Activated CD4-positive, alpha-beta memory T cell treated with anti-CD3 and anti-CD28 coated beads for 36 hours (primary cell): ENCODE results near the gene CACNA1E. TPM values are rescaled to one million over a fixed set of nuclear protein-coding genes. Genes with fewer than 3 reads are reported as not detected.
A peak's percentile ranks its signal among the peaks of the same experiment; 100 is the strongest.

Experiments used
- CTCF ChIA-PET: fragments of 350-600 bp; sonication (Branson Sonifier 250); formaldehyde crosslinking; loops from one replicate; lab custom pipeline; 2021; ENCODE audit warnings: antibody characterized with exemption, inconsistent platforms; lab: Charles Lee
- POLR2A ChIA-PET: fragments of 350-600 bp; sonication (Branson Sonifier 250); formaldehyde crosslinking; loops from one replicate; lab custom pipeline; 2021; ENCODE audit warnings: antibody characterized with exemption; lab: Charles Lee
- DNase-seq: peaks from one replicate; pipeline ENCODE4 v3.0.0-alpha.2; 2020
- H3K27ac Mint-ChIP-seq: one replicate; pipeline ENCODE4 v1.8.0; 2021; ENCODE audit warnings: mixed read lengths
- H3K27me3 Mint-ChIP-seq: one replicate; pipeline ENCODE4 v1.8.0; 2021; ENCODE audit warnings: mixed read lengths
- H3K36me3 Mint-ChIP-seq: one replicate; pipeline ENCODE4 v1.8.0; 2021; ENCODE audit warnings: mixed read lengths
- H3K4me1 Mint-ChIP-seq: one replicate; pipeline ENCODE4 v1.8.0; 2021; ENCODE audit warnings: low read depth, mixed read lengths
- H3K4me3 Mint-ChIP-seq: one replicate; pipeline ENCODE4 v1.8.0; 2021; ENCODE audit warnings: mild to moderate bottlenecking, mixed read lengths
- H3K9me3 Mint-ChIP-seq: one replicate; pipeline ENCODE4 v1.8.0; 2021; ENCODE audit warnings: mixed read lengths
- intact Hi-C: fragments of 100-400 bp; cut with micrococcal nuclease; formaldehyde crosslinking; loops from one replicate; pipeline ENCODE4 v1.15.1; 2023
- total RNA-seq, 2 experiments: library from RNA; stranded (reverse); gene quantifications; one replicate each; pipeline ENCODE4 v1.2.3, GENCODE V29; 2021

The CACNA1E gene
- total RNA-seq, 2 experiments from 2014 or later = not detected

DNA sequence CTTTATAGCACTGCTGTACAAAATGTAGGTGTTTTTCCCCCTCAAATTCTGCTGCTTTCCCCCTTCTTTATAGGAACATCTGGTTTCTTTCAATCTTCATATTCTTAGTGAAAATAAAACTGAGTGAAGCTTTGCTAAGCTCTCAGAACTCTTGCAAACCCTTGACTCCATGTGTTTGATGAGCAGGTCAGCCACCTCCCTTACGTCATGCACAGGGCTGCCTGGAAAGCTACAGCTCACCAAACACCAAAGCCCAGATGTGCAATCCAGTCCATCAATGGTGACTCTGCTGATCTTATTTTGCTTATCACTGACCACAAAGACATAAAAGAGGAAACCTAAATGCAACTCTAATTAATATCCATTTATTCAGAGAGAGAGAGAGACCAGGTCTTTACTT lies 5.5 kb downstream of the CACNA1E start:
- no peak for DNase-seq
- Mint-ChIP-seq H3K4me1 (peaks cover 13% of the 10 kb centered on the region), H3K27ac (no peak overlapping the region), H3K27me3 (peaks cover 71% of the 10 kb centered on the region), H3K36me3 (no peaks in the 10 kb centered on the region), H3K4me3 (no peak overlapping the region), H3K9me3 (no peaks in the 10 kb centered on the region)
- POLR2A ChIA-PET = no interaction called here
- CTCF ChIA-PET = interaction anchor here (1.0 kb wide), 1 partner anchor 592 kb away, joined by 3 read pairs; no protein-coding TSS in a partner anchor
- intact Hi-C loops = no loop called here

DNA sequence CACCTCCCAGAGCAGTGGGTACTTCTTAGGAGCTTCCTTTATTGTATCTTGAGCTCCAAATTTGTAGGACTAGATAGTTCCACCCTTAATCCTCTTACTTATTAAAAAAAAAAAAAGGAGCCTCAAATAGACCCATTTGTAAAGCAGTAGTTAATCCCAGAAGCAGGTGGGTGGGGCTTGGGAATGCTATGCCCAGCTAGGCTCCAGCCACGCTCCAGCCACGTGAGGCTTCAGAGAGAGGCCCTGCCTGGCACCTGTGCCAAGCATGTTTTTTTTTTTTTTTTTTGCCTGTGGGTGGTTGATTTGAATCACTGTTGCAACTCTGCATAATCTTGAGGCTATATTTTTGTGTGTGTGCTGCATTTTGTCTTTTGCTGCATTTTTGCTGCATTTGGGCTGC lies 7.0 kb downstream of the CACNA1E start:
- Mint-ChIP-seq H3K27me3 (peaks cover 61% of the 10 kb centered on the region), H3K36me3 (no peaks in the 10 kb centered on the region), H3K4me3 (no peak overlapping the region), H3K9me3 (no peaks in the 10 kb centered on the region), H3K4me1 (peaks cover 12% of the 10 kb centered on the region), H3K27ac (no peak overlapping the region)
- POLR2A ChIA-PET = no interaction called here
- DNase-seq = no peak
- CTCF ChIA-PET = interaction anchor here (1.3 kb wide), 1 partner anchor 9 kb away, joined by 3 read pairs; no protein-coding TSS in a partner anchor
- intact Hi-C loops = no loop called here

DNA sequence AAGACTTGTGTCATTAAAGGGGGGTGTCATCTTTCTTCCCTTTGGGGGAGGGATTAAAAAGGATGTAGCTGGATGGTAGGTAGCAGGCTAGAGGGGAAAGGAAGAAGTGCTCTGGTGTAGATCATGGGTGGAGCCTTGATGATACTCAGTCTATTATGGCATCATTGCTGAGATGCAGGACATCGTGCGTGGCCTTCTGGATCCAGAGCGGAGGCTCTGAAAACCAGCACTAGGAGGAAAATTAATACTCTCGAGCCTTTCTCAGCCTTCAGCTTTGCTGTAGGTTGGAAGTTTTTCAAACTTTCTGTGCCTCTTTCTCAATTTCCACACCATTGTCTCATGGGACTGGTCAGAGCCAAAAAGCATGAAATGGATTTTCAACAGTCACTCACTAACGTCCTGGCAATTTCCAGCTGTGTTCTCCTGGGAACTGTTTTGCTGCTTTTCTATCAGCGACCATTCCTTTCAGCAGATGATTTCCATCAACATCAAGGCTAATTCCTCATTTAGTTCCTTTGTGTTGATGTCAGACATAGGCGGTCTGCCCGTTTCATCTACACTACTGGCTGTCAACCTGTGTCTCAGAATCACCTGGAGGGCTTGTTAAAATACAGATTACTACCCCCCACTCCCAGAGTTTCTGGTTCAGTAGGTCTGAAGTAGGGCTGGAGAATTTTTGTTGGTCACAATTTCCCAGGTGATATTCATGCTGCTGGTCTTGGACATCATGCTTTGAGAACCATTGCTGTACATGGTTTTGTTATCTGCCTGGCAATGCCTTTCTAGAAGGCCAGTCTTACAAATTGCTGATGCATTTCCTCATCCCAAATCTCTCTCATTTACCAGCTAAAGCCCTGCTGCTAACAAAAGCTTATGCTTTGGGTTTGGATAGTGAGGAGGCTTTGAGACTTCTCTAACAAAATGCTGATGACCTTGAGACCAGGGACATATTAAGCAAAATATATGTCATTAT lies 7.7 kb downstream of the CACNA1E start:
- Mint-ChIP-seq H3K4me1 (peaks cover 4% of the 10 kb centered on the region), H3K27ac (no peak overlapping the region), H3K36me3 (no peaks in the 10 kb centered on the region), H3K27me3 (peaks cover 54% of the 10 kb centered on the region), H3K9me3 (no peaks in the 10 kb centered on the region), H3K4me3 (no peak overlapping the region)
- CTCF ChIA-PET = interaction anchor here (1.3 kb wide), 1 partner anchor 10 kb away, joined by 3 read pairs; no protein-coding TSS in a partner anchor
- no peak for DNase-seq
- intact Hi-C loops = no loop called here
- POLR2A ChIA-PET = no interaction called here

DNA sequence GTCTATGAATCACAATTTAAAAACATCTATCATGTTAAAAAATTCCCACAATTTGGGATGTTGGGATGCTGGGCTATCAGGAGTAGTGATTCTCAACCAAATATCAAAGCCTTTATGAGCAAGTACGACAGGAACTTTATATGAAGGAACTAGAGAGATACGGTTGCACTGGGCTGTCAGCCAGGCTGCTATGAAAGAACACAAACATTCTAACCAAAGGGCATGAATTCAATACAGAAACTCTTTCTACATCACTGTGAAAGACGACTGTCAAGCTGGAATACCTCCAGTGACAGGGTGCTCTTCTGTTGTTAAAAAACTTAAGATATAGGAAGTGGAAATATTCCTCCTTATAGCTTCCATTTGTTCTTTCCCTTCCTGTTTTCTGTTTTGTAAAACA lies 9.8 kb downstream of the CACNA1E start:
- intact Hi-C loops = no loop called here
- Mint-ChIP-seq H3K27me3 (peaks cover 44% of the 10 kb centered on the region), H3K4me1 (no peaks in the 10 kb centered on the region), H3K27ac (no peak overlapping the region), H3K9me3 (no peaks in the 10 kb centered on the region), H3K4me3 (no peak overlapping the region), H3K36me3 (no peaks in the 10 kb centered on the region)
- CTCF ChIA-PET = no interaction called here
- POLR2A ChIA-PET = no interaction called here
- DNase-seq = no peak

DNA sequence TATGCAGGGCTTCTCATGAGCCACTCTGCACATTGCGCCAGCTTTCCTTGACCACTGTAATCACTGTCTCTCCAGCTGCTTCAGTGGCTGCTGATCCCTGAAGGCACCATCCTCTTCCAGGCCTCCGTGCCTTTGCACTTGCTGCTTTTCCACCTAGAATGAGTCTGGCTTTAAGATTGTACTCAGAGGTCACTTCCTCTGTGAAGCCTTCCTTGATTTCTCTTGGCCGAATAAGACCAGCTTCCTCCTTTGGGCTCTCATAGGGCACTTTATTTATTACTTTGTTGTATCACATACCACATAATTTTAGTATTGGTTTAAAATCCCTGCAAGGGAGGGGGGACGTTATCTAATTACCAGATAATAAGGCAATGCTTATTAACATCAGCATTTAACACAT lies 10.6 kb downstream of the CACNA1E start:
- intact Hi-C loops = no loop called here
- H3K27ac Mint-ChIP-seq = no peak overlapping the region
- no peaks in the 10 kb centered on the region for H3K4me1 Mint-ChIP-seq
- no peak overlapping the region for H3K4me3 Mint-ChIP-seq
- CTCF ChIA-PET = interaction anchor here (0.6 to 0.8 kb wide), 2 partner anchors 10 to 12 kb away, joined by 3 read pairs; no protein-coding TSS in a partner anchor
- DNase-seq = no peak
- POLR2A ChIA-PET = no interaction called here
- H3K36me3 Mint-ChIP-seq = no peaks in the 10 kb centered on the region
- H3K27me3 Mint-ChIP-seq = peaks cover 40% of the 10 kb centered on the region
- no peaks in the 10 kb centered on the region for H3K9me3 Mint-ChIP-seq

DNA sequence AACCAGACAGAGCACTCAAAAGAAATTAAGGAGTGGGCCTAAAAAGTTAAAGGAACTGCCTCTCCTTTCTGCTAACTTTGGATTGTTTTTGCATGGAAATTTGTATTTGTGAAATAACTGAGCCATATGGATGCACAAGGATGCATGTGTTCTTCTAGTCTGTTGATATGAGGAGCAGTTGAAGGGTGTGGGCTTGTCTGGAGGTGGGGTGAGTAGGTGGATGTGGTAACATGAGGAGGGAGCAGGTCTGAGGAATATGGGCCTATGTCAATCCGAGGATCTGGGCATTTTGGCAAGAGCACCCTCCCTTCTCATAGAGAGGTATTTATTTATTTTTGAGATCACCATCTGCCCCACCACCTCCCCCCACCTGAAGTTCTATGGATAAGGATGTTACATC lies 13.4 kb downstream of the CACNA1E start:
- Mint-ChIP-seq H3K27ac (no peak overlapping the region), H3K4me3 (no peak overlapping the region), H3K27me3 (peaks cover 31% of the 10 kb centered on the region), H3K36me3 (no peaks in the 10 kb centered on the region), H3K9me3 (no peaks in the 10 kb centered on the region), H3K4me1 (no peaks in the 10 kb centered on the region)
- ChIA-PET CTCF (no interaction called here), POLR2A (no interaction called here)
- DNase-seq = no peak
- intact Hi-C loops = no loop called here

DNA sequence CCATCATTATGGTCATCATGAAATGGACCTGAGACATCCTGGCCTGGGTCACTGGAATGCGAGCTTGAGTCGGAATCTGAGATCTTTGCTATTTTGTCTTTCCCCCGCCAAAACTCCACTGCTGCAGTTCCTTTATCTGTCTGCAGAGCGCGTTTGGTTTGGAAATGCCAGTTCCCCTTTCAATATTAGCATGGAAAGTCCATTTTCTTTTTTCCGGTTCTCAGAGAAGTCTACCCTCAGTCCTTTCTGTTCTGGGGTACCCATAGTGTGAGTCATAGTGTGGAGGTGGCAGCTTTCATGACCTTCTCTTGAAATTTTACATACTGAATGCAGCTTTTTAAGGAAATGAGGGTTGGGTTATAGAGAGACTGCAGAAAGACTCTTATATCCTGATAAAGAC lies 14.6 kb downstream of the CACNA1E start:
- Mint-ChIP-seq H3K27me3 (peaks cover 26% of the 10 kb centered on the region), H3K4me3 (no peak overlapping the region), H3K9me3 (no peaks in the 10 kb centered on the region), H3K36me3 (no peaks in the 10 kb centered on the region), H3K27ac (no peak overlapping the region), H3K4me1 (no peaks in the 10 kb centered on the region)
- ChIA-PET POLR2A (no interaction called here), CTCF (interaction anchor here (1.1 to 1.6 kb wide), 3 partner anchors 19 to 557 kb away, joined by 3 to 7 read pairs (median 4); no protein-coding TSS in a partner anchor)
- intact Hi-C loops = no loop called here
- no peak for DNase-seq

DNA sequence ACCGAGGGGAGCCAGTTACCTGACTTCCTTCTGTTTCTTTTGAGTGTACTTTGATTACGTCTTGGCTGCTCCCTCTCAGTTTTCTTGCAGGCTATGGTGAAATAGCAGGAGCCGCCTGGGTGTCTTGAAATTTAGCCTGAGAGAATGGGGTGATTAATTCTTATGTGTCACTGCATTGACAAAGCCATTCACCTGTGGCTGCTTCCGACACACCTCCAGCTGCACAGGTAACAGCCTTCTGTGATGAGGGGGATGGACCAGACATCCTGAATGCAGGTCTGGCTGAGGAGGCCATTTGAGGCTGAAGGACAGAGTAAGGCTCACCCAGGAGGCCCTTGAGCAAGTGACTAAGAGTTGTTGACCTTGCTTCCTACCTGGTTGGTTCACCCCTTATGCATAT lies 16.5 kb downstream of the CACNA1E start:
- Mint-ChIP-seq H3K27ac (no peak overlapping the region), H3K27me3 (peaks cover 24% of the 10 kb centered on the region), H3K4me1 (no peaks in the 10 kb centered on the region), H3K36me3 (no peaks in the 10 kb centered on the region), H3K4me3 (no peak overlapping the region), H3K9me3 (no peaks in the 10 kb centered on the region)
- CTCF ChIA-PET = no interaction called here
- POLR2A ChIA-PET = no interaction called here
- intact Hi-C loops = no loop called here
- no peak for DNase-seq

DNA sequence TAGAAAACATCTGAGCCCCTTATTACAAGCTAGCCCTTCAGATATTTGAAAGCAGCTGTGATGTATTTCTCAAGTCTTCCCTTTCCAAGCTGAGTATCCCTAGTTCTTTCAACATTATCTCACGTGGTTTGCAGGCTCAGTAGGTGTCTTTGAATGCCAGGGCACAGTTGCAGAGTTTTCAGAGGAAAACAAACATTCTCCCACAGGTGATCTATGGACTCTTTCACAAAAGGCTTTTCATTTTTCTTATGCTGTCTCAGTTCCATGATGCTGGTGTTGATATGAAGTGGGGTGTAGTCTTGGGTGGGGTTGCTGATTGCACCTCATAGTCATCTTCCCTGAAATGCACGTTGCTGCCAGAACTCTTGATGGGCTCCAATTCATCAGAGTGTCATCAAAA lies 17.3 kb downstream of the CACNA1E start:
- H3K4me3 Mint-ChIP-seq = no peak overlapping the region
- no peak for DNase-seq
- peaks cover 2% of the 10 kb centered on the region for H3K4me1 Mint-ChIP-seq
- no peaks in the 10 kb centered on the region for H3K9me3 Mint-ChIP-seq
- intact Hi-C loops = no loop called here
- CTCF ChIA-PET = no interaction called here
- peaks cover 22% of the 10 kb centered on the region for H3K27me3 Mint-ChIP-seq
- POLR2A ChIA-PET = no interaction called here
- H3K27ac Mint-ChIP-seq = no peak overlapping the region
- no peaks in the 10 kb centered on the region for H3K36me3 Mint-ChIP-seq

DNA sequence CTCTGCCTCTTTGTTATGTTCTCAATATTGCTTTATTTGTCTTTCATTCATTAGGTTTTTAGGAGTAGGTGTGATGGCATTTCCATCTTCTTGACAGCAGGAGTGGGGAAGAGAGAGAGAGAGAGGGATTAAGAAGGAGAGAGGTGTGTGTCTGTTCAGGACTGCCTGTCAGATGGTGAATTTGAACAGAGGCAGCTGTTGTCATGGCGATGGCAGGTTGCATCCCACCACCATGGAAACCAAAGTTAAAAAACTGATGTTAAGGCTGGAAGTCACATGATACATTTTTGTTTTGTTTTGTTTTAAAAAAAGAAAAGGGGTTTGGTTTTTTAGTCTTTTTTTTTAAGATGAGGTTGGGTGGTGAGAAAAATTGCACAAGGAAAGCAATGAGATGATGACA lies 18.3 kb downstream of the CACNA1E start:
- ChIA-PET POLR2A (no interaction called here), CTCF (no interaction called here)
- H3K36me3 Mint-ChIP-seq = no peaks in the 10 kb centered on the region
- no peak for DNase-seq
- intact Hi-C loops = no loop called here
- no peak overlapping the region for H3K4me3 Mint-ChIP-seq
- H3K4me1 Mint-ChIP-seq = peaks cover 2% of the 10 kb centered on the region
- no peak overlapping the region for H3K27ac Mint-ChIP-seq
- H3K9me3 Mint-ChIP-seq = no peaks in the 10 kb centered on the region
- peaks cover 18% of the 10 kb centered on the region for H3K27me3 Mint-ChIP-seq

DNA sequence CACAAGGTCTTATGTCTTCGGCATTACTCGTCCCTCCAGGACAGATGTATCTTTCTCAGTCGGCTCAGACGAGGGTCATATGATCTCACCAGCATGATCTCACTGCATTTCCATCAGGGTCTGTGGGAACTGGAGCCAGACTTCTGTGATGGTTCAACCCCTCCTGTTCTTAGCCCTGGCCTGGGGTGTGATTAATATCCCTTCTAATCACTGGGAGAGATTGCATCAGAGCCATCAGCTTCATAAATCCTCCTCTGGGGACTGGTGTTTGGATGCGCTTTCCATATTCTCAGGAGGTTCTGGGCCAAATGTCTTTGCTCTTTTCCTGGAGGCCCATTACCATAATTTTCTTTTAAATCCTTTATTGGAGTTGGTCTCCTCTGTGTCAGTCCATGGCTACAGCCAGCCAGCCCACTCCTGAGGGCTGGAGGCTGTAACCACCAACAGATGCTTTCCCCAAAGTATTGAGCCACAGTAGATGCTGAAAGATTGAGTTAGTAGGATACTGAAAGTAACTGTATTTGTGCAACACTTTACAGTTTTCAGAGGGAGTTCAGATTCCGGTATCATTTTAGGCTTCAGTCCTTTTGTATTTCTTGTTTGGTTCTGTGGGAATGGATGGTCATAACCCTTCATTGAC lies 20.0 kb downstream of the CACNA1E start:
- H3K27ac Mint-ChIP-seq = no peak overlapping the region
- H3K4me1 Mint-ChIP-seq = peaks cover 2% of the 10 kb centered on the region
- POLR2A ChIA-PET = no interaction called here
- CTCF ChIA-PET = interaction anchor here (2.0 kb wide), 1 partner anchor 25 kb away, joined by 5 read pairs; no protein-coding TSS in a partner anchor
- peaks cover 12% of the 10 kb centered on the region for H3K27me3 Mint-ChIP-seq
- intact Hi-C loops = no loop called here
- no peak for DNase-seq
- no peak overlapping the region for H3K4me3 Mint-ChIP-seq
- H3K36me3 Mint-ChIP-seq = no peaks in the 10 kb centered on the region
- no peaks in the 10 kb centered on the region for H3K9me3 Mint-ChIP-seq

DNA sequence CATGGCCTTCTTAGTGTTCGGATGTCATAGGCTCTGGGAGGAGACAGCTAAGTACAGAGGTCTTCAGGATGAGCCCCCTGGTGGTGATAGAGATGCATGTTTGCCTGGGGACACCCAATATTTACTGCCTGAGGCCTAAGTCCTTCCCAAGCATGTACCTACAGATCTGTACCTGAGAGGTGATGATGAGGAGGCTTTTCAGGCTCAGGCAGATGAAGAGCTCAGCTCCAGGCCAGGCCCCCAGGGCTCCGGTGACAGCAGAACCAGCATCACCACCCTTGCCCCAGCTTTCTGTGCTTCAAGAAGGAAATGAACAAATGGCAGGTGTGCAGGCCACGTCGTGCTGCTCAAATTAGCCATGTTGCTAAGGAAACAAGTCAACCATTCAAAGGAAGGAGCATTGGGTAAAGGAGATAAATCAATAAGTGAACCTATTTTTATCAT lies 21.1 kb downstream of the CACNA1E start:
- peaks cover 10% of the 10 kb centered on the region for H3K27me3 Mint-ChIP-seq
- H3K27ac Mint-ChIP-seq = no peak overlapping the region
- no peaks in the 10 kb centered on the region for H3K9me3 Mint-ChIP-seq
- H3K4me1 Mint-ChIP-seq = peaks cover 2% of the 10 kb centered on the region
- intact Hi-C loops = no loop called here
- H3K36me3 Mint-ChIP-seq = no peaks in the 10 kb centered on the region
- H3K4me3 Mint-ChIP-seq = no peak overlapping the region
- ChIA-PET CTCF (interaction anchor here (0.7 to 2.0 kb wide), 3 partner anchors 11 to 338 kb away, joined by 3 to 5 read pairs (median 3); no protein-coding TSS in a partner anchor), POLR2A (no interaction called here)
- peak; percentile 22 for DNase-seq
